Measurements from ENCODE around the gene BTK. TPM values are rescaled to one million over a fixed set of nuclear protein-coding genes. Genes with fewer than 3 reads are reported as not detected.

Gene BTK
- total and polyA plus RNA-seq, 9 of the 15 experiments (the other 6 are each of a cell fraction or from before 2014, with no cell fraction given) = 14.9 to 93.4 (median 65.2) TPM

DNA sequence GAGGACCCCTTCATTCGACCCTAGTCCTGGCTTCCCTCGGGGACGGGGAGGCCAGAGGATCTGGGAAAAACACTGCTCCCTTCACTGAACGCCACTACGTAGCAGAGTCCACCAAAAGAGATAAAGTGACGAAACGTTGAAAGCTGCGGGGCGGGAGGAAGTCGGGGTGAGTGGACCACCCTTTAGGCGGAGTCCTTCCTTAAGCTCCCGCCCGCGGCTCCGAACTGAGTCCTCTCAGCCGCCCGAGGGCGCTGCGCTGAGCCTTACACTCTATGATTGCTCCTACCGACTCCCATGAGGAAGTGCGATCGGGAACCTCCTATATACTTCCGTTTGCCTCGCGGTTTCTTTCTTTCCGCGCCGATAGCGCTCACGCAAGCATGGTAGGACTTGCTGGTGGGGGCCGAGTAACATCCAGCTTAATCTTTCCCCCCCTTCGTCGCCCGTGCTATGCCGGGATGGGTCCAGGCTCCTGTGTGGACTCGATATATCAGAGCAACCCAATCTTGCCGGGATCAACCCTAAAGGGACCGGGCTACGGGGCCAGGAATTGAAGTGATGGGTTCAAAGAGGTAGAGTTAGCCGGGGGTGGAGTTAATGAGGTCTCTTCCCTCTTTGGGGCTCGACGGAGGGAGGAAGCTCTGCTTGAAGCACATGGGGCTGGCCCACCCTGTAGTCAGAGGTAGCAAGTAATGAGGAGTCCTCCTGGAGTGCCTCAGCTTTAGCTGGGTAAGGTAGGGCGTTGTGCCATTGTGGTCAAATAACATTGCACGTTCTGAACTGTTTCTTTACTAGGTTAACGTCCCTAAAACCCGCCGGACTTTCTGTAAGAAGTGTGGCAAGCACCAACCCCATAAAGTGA, 4.9 kb upstream of the BTK start, which contains the start of gene RPL36A:
Gene RPL36A (plus strand): TSS at position 348 of the 862 bp plus-strand sequence. CDS start 33 bp downstream, at position 381.
- peak; percentile 77 to 96 (median 84) for DNase-seq (ENCODE audit: extremely low read depth in 1 of 4, low spot score in 3 of 4)
- intact Hi-C loops (cut with micrococcal nuclease) = loop anchor here (2.0 kb wide), 2 partner anchors 18 to 42 kb away; partner anchors contain the start of genes HNRNPH2 and TIMM8A
- in situ Hi-C loops (cut with MboI) = no loop called here
- BruUV-seq (replicated peaks) = TSS peak; percentile 66
- Histone ChIP-seq H3K4me2 (ENCODE audit: insufficient read depth, low read length) (peak within 1 kb of the TSS; percentile 98), H3K4me3 (peak within 1 kb of the TSS; percentile 91), H3K79me2 (ENCODE audit: control insufficient read depth, insufficient read depth, low read length) (peaks cover 62% of the 10 kb centered on the region), H3K9ac (ENCODE audit: insufficient read depth in 1 of 2, low read depth in 2 of 2, low read length in 2 of 2) (peak within 1 kb of the TSS; percentile 94 to 99), H4K20me1 (replicated peaks; ENCODE audit: control insufficient read depth, insufficient read depth, low read length) (peaks cover 5% of the 10 kb centered on the region; the same call in 1 of the 2 replicates), H3K9me3 (replicated peaks; ENCODE audit: control insufficient read depth, insufficient read depth, low read depth, low read length) (no peaks in the 10 kb centered on the region), H3K27ac (ENCODE audit: extremely low read depth, low read depth, low read length) (peak within 1 kb of the TSS; percentile 95), H3K36me3 (ENCODE audit: control insufficient read depth, insufficient read depth, low read length) (peaks cover 47% of the 10 kb centered on the region), H3K9me1 (ENCODE audit: control insufficient read depth, insufficient read depth, low read length) (no peaks in the 10 kb centered on the region), H2AFZ (ENCODE audit: low read depth, low read length) (peak within 1 kb of the TSS; percentile 94), H3K4me1 (replicated peaks in 1 of 2; ENCODE audit: control insufficient read depth in 2 of 2, insufficient read depth in 2 of 2, low read length in 2 of 2) (peaks cover 4 to 23% of the 10 kb centered on the region in 2 experiments), H3K27me3 (ENCODE audit: control insufficient read depth in 2 of 2, insufficient read depth in 2 of 2, low read length in 2 of 2) (no peaks in the 10 kb centered on the region)
- ATAC-seq = peak; percentile 87
- ChIA-PET POLR2A (interaction anchor here (0.6 to 3.0 kb wide), 19 partner anchors 8 to 1975 kb away, joined by 3 to 24 read pairs (median 5); partner anchors contain the start of genes GLA, HNRNPH2, TIMM8A and ZMAT1), CTCF (ENCODE audit: low intra/inter-chr PET ratio) (no interaction called here)
- WGBS (ENCODE audit: insufficient coverage, low coverage, missing lambda C conversion rate) = under 1% methylated on average over 33 of the region's 47 CpGs
- peak; percentile 90 for FAIRE-seq
- peak; percentile 81; the same call in 1 of the 2 replicates for TF ChIP-seq NFRKB (IDR thresholded peaks at IDR 0.05; ENCODE audit: low read depth)
- TF ChIP-seq ID3 (CRISPR knock-in tag; IDR thresholded peaks at IDR 0.05) = no peak
- TF ChIP-seq ID3 (tag; IDR thresholded peaks at IDR 0.05) = 0 out of 2 replicates have a peak, but pooled peaks have one; percentile 42
- TF ChIP-seq SRSF7 (optimal IDR thresholded peaks at IDR 0.05; ENCODE audit: low read depth, low read length) = no peak
- peak; percentile 87 for TF ChIP-seq LCOR (CRISPR knock-in tag; IDR thresholded peaks at IDR 0.05)
- peak; percentile 26; the same call in 1 of the 2 replicates for TF ChIP-seq C11orf30 (IDR thresholded peaks at IDR 0.05; ENCODE audit: low read depth)
- peak; percentile 96 for TF ChIP-seq POLR2AphosphoS5 (IDR thresholded peaks at IDR 0.05; ENCODE audit: control insufficient read depth, insufficient read depth, low read depth, low read length)
- TF ChIP-seq, protein P1, sequence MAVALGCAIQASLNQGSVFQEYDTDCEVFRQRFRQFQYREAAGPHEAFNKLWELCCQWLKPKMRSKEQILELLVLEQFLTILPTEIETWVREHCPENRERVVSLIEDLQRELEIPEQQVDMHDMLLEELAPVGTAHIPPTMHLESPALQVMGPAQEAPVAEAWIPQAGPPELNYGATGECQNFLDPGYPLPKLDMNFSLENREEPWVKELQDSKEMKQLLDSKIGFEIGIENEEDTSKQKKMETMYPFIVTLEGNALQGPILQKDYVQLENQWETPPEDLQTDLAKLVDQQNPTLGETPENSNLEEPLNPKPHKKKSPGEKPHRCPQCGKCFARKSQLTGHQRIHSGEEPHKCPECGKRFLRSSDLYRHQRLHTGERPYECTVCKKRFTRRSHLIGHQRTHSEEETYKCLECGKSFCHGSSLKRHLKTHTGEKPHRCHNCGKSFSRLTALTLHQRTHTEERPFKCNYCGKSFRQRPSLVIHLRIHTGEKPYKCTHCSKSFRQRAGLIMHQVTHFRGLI (CRISPR knock-in tag; IDR thresholded peaks at IDR 0.05) = no peak
- TF ChIP-seq XRCC5 (IDR thresholded peaks at IDR 0.05; ENCODE audit: low read depth, low read length) = 0 out of 2 replicates have a peak, but pooled peaks have one; percentile 80
- peak; percentile 94 for TF ChIP-seq POLR2G (IDR thresholded peaks at IDR 0.05; ENCODE audit: low read depth, low read length)
- TF ChIP-seq, protein P2, sequence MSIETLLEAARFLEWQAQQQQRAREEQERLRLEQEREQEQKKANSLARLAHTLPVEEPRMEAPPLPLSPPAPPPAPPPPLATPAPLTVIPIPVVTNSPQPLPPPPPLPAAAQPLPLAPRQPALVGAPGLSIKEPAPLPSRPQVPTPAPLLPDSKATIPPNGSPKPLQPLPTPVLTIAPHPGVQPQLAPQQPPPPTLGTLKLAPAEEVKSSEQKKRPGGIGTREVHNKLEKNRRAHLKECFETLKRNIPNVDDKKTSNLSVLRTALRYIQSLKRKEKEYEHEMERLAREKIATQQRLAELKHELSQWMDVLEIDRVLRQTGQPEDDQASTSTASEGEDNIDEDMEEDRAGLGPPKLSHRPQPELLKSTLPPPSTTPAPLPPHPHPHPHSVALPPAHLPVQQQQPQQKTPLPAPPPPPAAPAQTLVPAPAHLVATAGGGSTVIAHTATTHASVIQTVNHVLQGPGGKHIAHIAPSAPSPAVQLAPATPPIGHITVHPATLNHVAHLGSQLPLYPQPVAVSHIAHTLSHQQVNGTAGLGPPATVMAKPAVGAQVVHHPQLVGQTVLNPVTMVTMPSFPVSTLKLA (conservative IDR thresholded peaks at IDR 0.05) = peak; percentile 59 to 78; a peak in 3 of 4 replicates
- TF ChIP-seq HNRNPUL1 (IDR thresholded peaks at IDR 0.05; ENCODE audit: low read length) = 0 out of 2 replicates have a peak, but pooled peaks have one; percentile 63
- TF ChIP-seq MEF2A (IDR thresholded peaks at IDR 0.05; ENCODE audit: control insufficient read depth, low read depth, low read length) = peak; percentile 26; the same call in 1 of the 2 replicates
- TF ChIP-seq HNRNPLL (IDR thresholded peaks at IDR 0.05; ENCODE audit: low read depth, low read length, poor library complexity, severe bottlenecking) = peak; percentile 44
- TF ChIP-seq GABPB1 (CRISPR knock-in tag; IDR thresholded peaks at IDR 0.05) = peak; percentile 77
- TF ChIP-seq PHF8 (IDR thresholded peaks at IDR 0.05; ENCODE audit: borderline replicate concordance, low read length) = peak; percentile 94
- TF ChIP-seq ZNF76 (CRISPR knock-in tag; IDR thresholded peaks at IDR 0.05; ENCODE audit: borderline replicate concordance) = no peak
- TF ChIP-seq ZSCAN29 (IDR thresholded peaks at IDR 0.05) = 0 out of 2 replicates have a peak, but pooled peaks have one; percentile 13
